Panc1 (cell line): Measurements from ENCODE around the gene FAM204A. TPM values are rescaled to one million over a fixed set of nuclear protein-coding genes. Genes with fewer than 3 reads are reported as not detected.

Experiments used
- ATAC-seq: fragments of 200-7000 bp; cut with Tn5 transposase; 2 replicates; pipeline ENCODE4 v1.9.1; 2020; ENCODE audit warnings: mild to moderate bottlenecking, moderate library complexity
- BruUV-seq: library from RNA; stranded (reverse); fragments of 400-500 nt; replicated peaks from 2 replicates; lab custom pipeline; 2021; lab: Mats Ljungman, UMichigan
- CTCF ChIA-PET: fragments of 300-600 bp; sonication (Branson Sonifier 250); formaldehyde crosslinking; loops from one replicate; lab custom pipeline; 2022; ENCODE audit warnings: antibody characterized with exemption; lab: Charles Lee
- POLR2A ChIA-PET: fragments of 300-600 bp; sonication (Branson Sonifier 250); formaldehyde crosslinking; loops from one replicate; lab custom pipeline; 2022; ENCODE audit warnings: antibody characterized with exemption; lab: Charles Lee
- DNase-seq: peaks from one replicate; pipeline ENCODE4 v3.0.0-alpha.2; 2010; ENCODE audit warnings: low read depth, low spot score
- H3K27ac ChIP-seq: 2 replicates; pipeline ENCODE4 v1.5.1; 2011; ENCODE audit warnings: mild to moderate bottlenecking, low read length, inconsistent platforms
- H3K27me3 ChIP-seq: fragments of 200-500 bp; sonication (Bioruptor generic); 2 replicates; pipeline ENCODE4 v1.6.0; 2014; ENCODE audit warnings: low read length, inconsistent platforms; ENCODE audit not compliant: control insufficient read depth, insufficient read depth
- H3K36me3 ChIP-seq: fragments of 200-500 bp; sonication (Bioruptor generic); 2 replicates; pipeline ENCODE4 v1.5.1; 2014; ENCODE audit warnings: inconsistent platforms, mild to moderate bottlenecking, low read length, moderate library complexity; ENCODE audit not compliant: control insufficient read depth, insufficient read depth
- H3K4me1 ChIP-seq: 2 replicates; pipeline ENCODE4 v1.5.1; 2011; ENCODE audit warnings: inconsistent platforms, mild to moderate bottlenecking, low read length, moderate library complexity; ENCODE audit not compliant: control insufficient read depth, insufficient read depth
- H3K4me3 ChIP-seq, 2 experiments: 2 replicates each; pipeline ENCODE4 v1.5.1; 2011 to 2012; ENCODE audit warnings: low read depth in 2 of 2, low read length in 2 of 2, mild to moderate bottlenecking in 2 of 2, inconsistent platforms in 1 of 2, moderate library complexity in 1 of 2
- H3K9me3 ChIP-seq: fragments of 200-500 bp; sonication (Bioruptor generic); 2 replicates; pipeline ENCODE4 v1.5.1; 2014; ENCODE audit warnings: low read depth, mild to moderate bottlenecking, inconsistent platforms, low read length, moderate library complexity; ENCODE audit not compliant: control insufficient read depth, insufficient read depth
- POLR2AphosphoS5 ChIP-seq: IDR thresholded peaks from 2 replicates; pipeline ENCODE4 v1.6.1; 2012; ENCODE audit warnings: mild to moderate bottlenecking, low read depth, low read length, moderate library complexity
- REST ChIP-seq, 2 experiments: IDR thresholded peaks; 2 replicates each; pipeline ENCODE4 v1.6.1; 2011 to 2012; ENCODE audit warnings: low read depth in 2 of 2, control low read depth in 1 of 2, low read length in 1 of 2, mild to moderate bottlenecking in 1 of 2, moderate library complexity in 1 of 2; ENCODE audit not compliant: insufficient read depth in 1 of 2
- SIN3A ChIP-seq: IDR thresholded peaks from 2 replicates; pipeline ENCODE4 v1.6.1; 2012; ENCODE audit warnings: low read depth, mild to moderate bottlenecking, low read length, moderate library complexity, borderline replicate concordance; ENCODE audit not compliant: insufficient read depth
- TCF7L2 ChIP-seq: IDR thresholded peaks from 2 replicates; pipeline ENCODE4 v1.6.1; 2011; ENCODE audit warnings: mild to moderate bottlenecking, low read depth, low read length, inconsistent platforms
- in situ Hi-C: cut with HindIII; loops from 2 replicates; pipeline ENCODE4 v1.10.0; 2016; ENCODE audit warnings: low sequenced_read_pairs, low pct_unique_long_range_greater_than_20kb
- intact Hi-C: fragments of 100-400 bp; cut with micrococcal nuclease; formaldehyde crosslinking; loops from one replicate; pipeline ENCODE4 v1.10.0; 2022; ENCODE audit not compliant: unreplicated experiment
- total RNA-seq: library from RNA; stranded (reverse); gene quantifications from one replicate; pipeline ENCODE4 v1.2.1, GENCODE V29; 2021; ENCODE audit not compliant: unreplicated experiment
- TF ChIP-seq, protein P1 (sequence below): fragments of 450-650 bp; IDR thresholded peaks from 2 replicates; pipeline ENCODE4 v1.5.1; 2017; ENCODE audit warnings: mild to moderate bottlenecking

The FAM204A gene
- total RNA-seq, 1 experiment from 2014 or later = 69.1 TPM

DNA sequence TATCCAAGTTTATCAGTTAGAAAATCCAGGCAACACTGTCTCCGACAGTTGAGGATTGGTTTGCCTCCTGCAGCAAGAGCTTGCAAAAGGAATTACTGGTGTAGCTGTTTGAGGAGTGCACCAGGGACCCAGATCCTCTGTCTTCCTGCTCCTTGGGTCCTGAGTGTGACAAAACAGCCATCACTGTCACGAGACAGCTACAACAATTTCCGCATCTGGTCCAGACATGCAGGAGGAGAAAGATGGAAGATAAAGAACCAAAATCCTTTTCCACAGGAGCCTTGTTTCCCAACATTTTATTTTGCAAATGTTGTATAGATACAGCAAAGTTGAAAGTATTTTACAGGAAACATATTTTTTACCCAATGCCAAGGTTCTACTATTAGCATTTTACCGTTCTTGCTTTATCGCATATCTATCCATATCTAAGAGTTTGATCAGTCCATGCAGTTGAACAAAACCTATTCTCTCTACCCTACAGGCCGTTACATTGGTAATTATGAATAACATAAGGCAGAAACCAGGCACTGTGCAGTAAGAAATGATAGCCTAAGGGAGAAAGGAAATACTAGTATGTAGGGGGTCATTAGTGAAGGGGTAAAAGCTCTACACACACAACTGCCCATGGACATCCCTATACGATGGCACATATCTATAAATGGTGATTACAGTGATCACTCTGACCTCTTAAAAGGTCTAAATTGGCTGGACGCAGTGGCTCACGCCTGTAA is 54.9 kb downstream of the FAM204A start:
- ChIA-PET CTCF (no interaction called here), POLR2A (no interaction called here)
- BruUV-seq = no TSS peak
- Histone ChIP-seq H3K4me1 (no peaks in the 10 kb centered on the region), H3K27ac (no peak overlapping the region), H3K36me3 (no peaks in the 10 kb centered on the region), H3K4me3 (no peak overlapping the region), H3K9me3 (no peaks in the 10 kb centered on the region), H3K27me3 (peaks cover 14% of the 10 kb centered on the region)
- in situ Hi-C loops (no loop called here), intact Hi-C loops (no loop called here)
- TF ChIP-seq SIN3A (no peak), TCF7L2 (no peak), REST (IDR thresholded peaks at IDR 0.05; ENCODE audit: insufficient read depth in 1 of 2, low read depth in 2 of 2, low read length in 1 of 2) (no peak), POLR2AphosphoS5 (no peak)
- TF ChIP-seq, protein P1, sequence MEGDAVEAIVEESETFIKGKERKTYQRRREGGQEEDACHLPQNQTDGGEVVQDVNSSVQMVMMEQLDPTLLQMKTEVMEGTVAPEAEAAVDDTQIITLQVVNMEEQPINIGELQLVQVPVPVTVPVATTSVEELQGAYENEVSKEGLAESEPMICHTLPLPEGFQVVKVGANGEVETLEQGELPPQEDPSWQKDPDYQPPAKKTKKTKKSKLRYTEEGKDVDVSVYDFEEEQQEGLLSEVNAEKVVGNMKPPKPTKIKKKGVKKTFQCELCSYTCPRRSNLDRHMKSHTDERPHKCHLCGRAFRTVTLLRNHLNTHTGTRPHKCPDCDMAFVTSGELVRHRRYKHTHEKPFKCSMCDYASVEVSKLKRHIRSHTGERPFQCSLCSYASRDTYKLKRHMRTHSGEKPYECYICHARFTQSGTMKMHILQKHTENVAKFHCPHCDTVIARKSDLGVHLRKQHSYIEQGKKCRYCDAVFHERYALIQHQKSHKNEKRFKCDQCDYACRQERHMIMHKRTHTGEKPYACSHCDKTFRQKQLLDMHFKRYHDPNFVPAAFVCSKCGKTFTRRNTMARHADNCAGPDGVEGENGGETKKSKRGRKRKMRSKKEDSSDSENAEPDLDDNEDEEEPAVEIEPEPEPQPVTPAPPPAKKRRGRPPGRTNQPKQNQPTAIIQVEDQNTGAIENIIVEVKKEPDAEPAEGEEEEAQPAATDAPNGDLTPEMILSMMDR = no peak
- ATAC-seq = no peak
- no peak for DNase-seq

GRCh38 chr10:118286051-118286838 is 55.9 kb downstream of the FAM204A start:
- Histone ChIP-seq H3K27me3 (peaks cover 10% of the 10 kb centered on the region), H3K36me3 (no peaks in the 10 kb centered on the region), H3K9me3 (no peaks in the 10 kb centered on the region), H3K27ac (no peak overlapping the region), H3K4me1 (no peaks in the 10 kb centered on the region), H3K4me3 (no peak overlapping the region)
- in situ Hi-C loops = no loop called here
- intact Hi-C loops = no loop called here
- TF ChIP-seq TCF7L2 (no peak), SIN3A (no peak), REST (IDR thresholded peaks at IDR 0.05; ENCODE audit: insufficient read depth in 1 of 2, low read depth in 2 of 2, low read length in 1 of 2) (no peak), POLR2AphosphoS5 (no peak)
- TF ChIP-seq, protein P1 = no peak
- BruUV-seq = no TSS peak
- CTCF ChIA-PET = interaction anchor here (1.0 kb wide), 1 partner anchor 20 kb away, joined by 5 read pairs; no protein-coding TSS in a partner anchor
- no peak for DNase-seq
- no peak for ATAC-seq
- POLR2A ChIA-PET = no interaction called here
